Limb (tissue), 2 donors: ENCODE data around the gene REX1BD.
"Not testable (repeated sequence)": the region's sequence is repeated elsewhere in the genome, so short reads cannot be mapped to it uniquely, and the experiment has no call there.

Experiments
- DNase-seq, 2 donors: peaks; one replicate each; pipeline ENCODE4 v3.0.0-alpha.2; 2016; ENCODE audit errors: extremely low spot score in 2 of 2

REX1BD gene

DNA sequence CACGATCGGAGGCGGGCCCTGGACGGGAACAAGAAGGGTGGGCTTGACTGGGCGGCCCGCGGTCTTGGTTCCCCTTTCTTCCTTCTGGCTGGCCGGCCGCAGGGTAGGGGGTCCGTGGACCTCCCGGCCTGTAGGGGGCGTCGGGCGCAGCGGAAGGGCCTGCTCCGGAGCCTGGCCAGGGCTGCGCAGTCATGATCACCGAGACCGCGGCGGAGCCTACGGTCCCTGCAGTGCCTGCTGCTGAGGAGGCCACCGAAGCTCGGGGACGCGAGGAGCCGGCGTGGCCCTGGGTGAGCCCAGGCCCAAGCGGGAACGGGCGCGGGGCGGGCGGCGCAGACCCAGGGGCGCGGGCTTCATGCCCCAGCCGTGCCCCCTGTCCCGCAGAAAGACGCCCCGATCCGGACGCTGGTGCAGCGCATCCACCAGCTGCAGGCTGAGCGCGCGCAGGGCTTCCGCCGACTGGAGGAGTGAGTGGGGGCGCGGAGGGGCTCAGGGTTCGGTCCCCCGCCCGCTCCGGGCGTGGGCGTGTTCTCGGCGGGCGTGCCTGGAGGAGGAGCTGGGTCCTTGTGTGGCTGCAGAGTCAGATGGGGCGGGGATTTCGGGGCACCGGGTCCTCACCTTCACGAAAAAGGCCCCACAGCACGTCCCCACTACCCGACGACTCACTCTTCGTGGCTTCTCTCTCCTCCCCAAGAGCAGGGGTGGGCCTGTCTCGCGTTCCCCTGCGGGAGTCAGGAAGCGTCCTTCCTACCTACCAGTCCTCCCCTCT lies at the start of gene REX1BD:
Gene REX1BD (plus strand): TSS at position 188 of the 769 bp plus-strand sequence. CDS start 4 bp downstream, at position 192.
- DNase-seq: peak; percentile 87 to 92

DNA sequence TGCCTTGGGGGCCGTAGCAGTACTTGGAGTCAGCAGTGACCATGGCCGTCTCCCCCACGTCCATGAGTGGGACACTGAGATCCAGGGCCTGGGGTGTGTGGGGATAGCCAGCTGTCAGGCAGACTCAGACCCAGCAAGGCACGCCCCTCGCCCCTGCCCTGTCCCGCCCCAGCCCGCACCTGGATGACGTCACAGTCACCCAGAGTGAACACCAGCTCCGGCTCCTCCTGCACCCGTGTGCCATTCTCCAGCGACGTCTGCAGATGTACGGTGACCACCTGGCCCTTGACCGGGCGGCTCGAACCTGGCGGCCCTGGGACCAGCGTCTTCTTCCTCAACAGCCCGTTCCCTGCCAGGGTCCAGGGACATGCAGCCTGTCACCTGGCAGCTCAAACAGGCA lies 49.2 kb upstream of the REX1BD start:
- DNase-seq: no peak

DNA sequence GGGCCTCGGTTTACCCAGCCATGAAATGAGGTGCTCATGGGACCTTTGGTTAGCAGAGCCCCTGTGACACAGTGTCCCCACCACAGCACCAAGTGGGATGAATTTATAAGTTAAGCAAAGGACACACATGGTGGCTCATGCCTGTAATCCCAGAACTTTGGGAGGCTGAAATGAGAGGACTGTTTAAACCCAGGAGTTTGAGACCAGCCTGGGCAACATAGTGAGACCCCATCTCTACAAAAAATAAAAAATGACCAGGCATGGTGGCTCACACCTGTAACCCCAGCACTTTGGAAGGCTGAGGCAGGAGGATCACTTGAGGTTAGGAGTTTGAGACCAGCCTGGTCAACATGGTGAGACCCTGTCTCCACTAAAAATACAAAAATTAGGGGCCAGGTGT lies 48.4 kb upstream of the REX1BD start:
- DNase-seq: not testable (repeated sequence)

DNA sequence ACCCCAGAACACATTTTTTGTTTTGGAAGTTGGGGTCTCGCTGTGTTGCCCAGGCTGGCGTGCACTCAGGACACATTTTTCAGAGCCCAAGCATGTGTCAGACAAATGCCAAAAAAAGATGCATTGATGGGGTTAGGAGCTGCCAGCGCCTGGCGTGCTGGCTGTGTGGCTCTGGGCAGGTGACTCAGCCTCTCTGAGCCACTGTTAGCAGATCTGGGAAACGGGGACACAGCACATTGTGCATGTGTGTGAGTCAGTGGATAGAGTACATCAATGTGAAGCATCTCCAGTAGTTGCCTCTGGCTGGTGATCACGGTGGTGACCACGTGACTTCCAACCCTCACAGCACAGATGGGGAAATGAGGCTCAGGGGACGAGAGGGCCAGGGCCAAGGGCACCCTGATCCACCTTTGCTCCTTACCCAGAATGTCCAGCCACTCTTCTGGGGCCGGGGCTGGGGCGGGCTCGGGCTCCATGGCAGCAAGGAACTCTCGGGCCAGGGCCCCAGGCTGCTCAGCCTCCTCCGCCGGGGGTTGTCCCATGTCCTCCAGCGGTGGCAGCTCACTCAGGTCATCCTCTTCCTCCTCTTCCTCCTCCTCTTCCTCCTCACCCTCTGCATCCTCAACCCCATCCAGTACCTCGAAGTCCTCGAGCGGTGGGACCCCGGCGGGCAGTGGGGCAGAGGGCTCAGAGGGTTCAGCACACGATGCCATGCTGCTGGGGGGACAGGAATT lies 47.2 kb upstream of the REX1BD start:
- DNase-seq: no peak

DNA sequence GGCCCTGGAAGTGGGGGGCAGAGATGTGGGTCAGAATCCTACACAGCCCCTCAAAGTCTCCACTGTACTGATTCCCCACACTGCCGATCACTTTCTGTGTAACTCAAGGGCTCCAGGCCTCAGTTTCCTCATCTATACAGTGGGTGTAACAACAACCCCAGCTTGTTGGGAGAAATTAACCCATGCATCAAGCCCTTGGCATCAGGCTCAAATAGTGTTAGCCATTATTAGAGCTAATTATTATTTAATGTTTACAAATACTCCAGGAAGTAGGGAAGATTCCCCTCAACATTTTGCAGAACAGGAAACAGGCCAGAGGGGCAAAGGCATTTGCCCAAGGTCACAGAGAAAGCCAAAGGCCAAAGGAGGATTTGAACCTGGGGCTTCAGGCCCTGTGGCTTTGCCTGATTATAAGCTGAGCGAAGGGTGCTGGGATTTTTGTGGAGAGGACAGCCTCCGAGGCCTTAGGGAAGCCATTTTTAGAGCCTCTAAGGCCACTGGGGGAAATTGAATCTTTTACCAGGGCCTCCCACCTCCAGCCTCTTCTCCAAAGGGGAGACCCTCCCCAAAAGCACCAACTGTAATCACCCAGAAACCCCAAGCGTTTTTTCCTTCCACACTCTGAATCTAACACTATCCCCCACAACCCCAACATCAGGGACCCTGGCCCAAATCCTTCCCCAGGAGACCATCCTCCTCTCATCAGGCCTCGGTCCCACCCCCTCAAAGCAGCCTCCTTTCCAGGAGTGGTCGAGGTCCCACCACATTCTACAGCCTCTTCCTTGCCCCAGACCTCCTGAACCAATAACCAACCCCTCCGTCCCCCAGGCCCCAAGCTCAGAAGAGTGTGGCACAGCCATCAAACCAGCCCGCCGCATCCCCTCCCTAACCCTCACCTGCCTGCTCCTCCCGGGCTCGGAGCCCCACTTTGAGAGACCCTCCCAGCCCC lies 46.3 kb upstream of the REX1BD start:
- no peak for DNase-seq

DNA sequence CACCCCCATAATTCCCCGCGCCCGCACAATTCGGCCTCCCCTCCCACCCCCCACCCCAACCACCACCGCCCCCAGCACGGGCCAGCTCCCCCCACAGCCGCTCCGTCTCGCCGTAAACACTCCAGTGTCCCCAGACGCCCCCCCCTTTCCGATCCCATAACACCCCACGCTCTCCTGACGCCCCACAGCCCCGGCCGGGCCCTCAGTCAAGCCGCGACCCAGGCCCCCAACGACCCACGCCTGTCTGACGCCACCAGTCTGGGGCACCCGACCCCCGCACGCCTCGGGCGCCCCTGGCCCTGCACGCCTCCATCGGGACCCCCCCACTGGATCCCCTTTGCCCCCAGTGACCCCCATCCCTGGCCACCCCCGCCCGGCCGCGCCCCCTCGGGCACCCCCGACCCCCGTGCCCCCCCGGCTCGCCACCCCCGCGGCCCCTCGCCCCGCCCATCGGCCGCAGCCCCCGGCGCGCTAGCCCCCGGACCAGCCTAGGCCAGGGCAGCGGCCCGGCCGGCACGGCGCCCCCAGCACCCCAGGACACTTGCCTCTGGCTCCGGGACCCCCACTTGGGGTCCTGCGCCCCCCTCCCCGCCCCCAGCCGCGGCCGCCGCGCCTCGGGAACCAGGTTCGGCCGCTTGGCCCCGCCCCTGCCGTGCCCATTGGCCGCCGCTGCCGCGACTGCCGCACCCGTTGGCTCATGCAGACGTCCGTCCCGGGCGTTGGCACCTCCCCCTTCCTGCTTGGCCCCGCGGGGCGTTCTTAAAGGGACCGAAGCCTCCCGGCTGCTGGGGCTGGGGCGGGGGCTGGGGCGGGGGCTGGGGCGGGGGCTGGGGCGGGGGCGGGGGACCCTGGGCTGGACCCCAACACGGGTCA lies 45.4 kb upstream of the REX1BD start, which contains the start of gene FKBP8:
Gene FKBP8 (minus strand): TSS at position 633 of the 873 bp plus-strand sequence. CDS start 1,603 bp downstream, outside the sequence.
- peak; percentile 96 to 97 for DNase-seq

DNA sequence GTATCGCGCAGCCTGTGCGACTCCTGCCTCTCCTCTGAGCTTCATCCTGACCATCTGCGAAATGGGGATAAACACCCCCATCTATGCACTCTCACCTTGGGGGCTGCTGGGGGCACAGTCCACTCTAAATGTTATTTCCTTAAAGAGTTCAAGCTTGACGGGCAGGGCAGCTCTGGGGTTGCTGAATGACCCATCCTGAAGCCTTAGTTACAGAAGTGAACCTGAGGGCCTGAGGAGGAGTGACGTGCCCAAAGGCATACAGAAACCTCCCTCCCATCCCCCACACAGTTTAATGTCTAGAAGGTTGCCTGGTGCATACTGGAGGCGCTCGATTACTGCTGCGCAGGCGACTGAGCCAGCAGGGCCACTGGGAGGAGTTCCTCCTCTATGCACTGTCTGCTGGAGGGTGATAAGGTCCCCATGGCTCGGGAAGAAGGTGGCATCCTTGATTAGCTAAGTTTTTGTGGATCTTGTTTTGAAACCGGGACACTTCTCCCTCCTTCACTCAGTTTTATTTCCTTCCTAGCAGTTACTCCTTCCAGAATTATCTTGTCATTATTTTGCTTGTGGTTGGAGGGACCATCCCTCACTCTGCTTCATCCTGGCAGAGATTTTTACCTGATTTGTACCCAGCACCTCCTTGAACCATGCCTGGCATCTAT lies 44.7 kb upstream of the REX1BD start:
- no peak for DNase-seq

DNA sequence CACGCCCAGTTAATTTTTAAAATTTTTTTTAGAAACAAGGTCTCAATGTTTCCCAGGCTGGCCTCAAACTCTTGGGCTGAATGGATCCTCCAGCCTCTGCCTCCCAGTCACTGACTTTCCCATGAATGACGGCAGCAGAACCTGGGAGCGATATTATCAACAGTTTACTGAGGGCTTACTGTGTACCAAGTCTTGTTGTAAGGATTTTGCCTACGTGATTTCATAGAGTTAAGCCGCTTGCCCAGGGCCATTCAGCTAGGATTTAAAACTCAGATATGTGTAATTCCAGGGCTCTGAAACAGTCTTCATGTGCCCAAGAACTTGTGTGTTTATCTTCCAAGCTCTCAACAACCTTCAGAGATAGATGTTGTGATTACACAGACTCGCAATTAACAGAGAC lies 37.0 kb upstream of the REX1BD start:
- no peak for DNase-seq

DNA sequence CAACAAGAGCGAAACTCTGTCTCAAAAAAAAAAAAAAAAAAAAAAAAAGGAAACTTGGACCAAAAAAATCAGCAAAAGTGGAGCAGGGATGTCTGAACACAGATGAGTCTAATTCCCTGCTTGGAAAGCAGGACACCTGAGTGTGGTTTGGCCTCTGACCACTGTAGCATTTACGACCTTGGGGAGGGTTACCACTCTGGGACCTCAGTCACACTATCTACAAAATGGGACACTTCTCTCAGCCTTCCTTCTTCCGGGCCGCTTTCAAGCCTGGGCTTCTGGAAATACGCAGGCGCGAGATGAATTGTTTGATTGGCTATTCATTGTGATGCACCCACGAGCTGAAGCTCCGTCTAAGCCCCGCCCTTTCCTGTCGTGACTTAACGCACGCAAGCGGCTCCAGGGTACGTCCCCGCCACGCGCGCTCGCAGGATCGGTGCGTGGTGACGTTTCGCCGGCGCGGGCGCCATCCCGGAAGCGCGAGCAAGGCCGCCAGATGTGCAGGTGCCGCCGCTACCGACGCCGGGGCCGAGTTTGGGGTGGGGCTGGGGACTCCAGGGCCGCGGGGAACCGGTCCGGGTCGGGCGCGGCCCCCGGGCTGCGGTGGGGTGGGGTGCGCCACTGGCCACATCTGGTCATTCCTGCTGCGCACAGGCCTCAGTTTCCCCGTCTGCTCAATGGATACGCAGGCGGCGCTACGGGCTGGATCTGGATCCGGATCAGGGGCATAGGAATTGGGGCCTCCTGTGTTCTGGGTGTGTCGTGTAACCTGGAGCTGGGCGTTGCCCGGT lies 31.0 kb upstream of the REX1BD start, which contains the start of gene KXD1:
Gene KXD1 (plus strand): TSS at position 460 of the 791 bp plus-strand sequence. CDS start 4,187 bp downstream, outside the sequence.
- peak; percentile 95 to 97 for DNase-seq

DNA sequence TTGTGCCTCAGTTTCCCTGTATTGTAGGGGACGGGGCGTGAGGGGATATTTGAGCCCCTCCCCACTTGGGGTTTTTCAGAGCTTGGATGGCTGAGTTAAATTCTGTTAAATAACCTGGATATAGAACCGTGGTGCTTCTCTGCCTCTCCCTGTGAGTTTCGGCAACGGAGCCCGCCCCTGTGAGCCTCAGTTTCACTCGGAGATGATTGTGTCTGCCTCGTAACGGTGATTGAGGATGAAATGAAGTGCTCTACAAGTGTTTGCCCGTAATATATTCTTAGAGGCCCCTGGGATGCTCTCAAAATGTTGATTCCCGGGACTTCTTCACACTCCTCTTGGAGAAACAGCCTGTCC lies 30.4 kb upstream of the REX1BD start:
- DNase-seq: no peak

DNA sequence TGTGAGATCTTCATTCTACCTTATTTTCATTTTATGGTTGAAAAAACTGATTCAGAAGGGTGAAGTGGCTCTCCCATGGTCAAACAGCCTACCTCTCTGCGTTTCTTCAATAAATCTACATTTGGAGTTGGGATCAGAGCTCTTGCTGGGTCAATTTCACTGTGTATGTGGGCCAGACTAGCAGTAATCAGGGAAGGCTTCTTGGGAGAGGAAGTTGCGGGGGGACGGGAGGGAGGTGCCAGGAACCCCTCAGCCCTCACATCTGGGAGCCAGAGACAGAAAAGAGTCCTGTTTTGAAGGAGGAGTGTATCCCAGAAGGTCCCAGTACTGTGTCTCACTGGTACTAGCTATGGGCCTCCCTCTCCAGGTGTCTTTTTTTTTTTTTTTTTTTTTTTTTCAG lies 30.0 kb upstream of the REX1BD start:
- DNase-seq: no peak

DNA sequence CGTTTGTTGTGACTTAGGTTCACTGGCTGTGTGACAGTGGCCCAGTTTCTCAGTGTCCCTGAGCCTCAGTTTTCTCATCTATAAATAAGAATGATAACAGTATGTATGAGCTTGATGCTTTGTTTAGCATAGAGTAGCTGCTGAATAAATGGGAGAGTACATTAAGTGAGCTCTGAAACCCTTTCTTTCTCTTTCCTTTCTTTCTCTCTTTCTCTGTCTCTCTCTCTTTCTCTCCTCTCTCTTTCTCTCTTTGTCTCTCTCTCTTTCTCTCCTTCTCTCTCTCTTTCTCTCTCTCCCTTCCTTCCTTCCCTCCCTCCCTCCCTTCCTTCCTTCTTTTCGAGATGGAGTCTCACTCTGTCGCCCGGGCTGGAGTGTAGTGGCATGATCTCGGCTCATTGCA lies 28.9 kb upstream of the REX1BD start:
- DNase-seq: no peak

DNA sequence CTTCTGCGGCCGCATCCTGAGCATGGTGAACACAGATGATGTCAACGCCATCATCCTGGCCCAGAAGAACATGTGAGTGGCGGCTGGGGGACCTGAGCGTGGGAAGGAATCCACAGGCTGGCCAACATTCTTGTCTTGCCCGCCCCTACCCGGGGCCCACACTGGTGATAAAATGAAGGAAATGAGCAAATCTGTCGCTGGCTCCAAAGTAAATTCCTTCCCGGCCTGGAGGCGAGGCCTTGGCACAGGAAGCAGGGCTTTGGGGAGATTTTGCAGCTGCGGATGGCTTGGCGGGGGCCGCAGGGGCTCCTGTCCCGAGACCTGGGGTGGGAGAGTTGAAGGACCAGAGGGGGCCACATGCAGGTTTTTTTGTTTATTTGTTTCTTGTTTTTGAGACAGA lies 26.5 kb upstream of the REX1BD start:
- peak in 1 of 2 donors; percentile 25 for DNase-seq

DNA sequence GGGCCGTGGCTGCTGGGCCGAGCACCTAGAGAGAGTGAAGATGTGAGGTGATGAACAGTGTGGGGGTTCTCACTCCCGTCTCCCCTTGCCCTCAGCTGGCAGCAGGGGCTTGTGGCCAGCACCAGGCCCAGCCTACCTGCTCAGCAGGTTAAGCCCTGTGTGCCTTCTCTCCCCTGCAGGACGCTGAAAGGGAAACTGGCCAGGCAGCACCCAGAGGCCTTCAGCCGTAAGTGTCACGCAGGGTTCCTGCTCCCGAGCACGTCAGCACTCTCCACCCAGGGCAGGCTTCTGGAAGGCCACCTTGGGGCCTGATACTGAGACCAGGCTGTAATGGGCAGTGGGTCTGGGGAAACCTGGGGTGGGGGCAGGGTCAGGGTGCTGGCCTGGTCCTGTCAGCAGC lies 21.6 kb upstream of the REX1BD start:
- no peak for DNase-seq

DNA sequence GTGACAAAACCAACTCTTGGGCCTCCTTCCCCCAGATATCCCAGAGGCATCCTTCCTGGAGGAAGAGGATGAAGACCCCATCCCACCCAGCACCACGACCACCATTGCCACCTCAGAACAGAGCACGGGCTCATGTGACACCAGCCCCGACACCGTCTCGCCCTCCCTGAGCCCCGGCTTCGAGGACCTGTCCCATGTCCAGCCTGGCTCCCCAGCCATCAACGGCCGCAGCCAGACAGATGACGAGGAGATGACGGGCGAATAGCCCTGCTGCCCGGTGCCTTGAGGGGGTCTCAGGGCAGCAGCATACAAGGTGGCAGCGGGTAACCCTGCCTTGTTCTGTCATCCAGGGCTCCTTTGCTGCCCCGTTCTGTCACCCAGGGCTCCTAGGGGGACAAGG lies 20.2 kb upstream of the REX1BD start:
- no peak for DNase-seq

DNA sequence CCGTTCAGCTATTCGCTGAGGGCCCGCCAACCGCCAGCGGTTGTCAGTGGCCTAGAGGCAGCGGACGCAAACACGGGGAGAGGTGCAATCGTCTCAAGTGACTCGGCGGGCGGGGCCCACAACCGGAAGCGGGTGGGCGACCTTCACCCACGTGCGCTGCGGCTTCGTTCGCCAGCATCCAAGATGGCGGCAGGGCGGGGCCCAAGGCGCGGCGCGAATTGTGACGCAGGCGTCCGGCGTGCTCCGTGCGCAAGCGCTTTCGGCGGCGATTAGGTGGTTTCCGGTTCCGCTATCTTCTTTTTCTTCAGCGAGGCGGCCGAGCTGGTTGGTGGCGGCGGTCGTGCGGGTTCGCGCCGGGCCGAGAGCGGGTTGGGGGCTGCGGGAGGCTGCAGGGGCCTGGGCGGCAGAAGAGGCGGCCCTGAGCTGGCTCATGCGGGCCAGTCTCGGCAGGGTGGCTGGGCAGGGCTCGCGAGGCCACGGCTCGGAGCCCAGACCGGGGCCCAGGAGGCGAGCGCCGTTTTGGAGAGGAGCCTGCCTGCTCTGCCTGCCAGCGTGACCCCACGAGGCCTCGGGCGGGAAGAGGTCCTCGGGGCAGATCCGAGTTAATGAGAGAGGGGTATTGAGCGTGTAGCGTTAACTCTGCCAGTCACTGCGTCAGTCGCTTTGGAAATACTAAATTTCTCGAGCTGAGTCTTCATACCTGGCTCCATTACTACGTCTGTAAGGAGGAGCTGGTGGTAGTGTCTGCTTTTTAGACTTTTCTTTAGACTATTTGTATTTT lies 16.8 kb upstream of the REX1BD start, which contains the start of gene UBA52:
Gene UBA52 (plus strand): TSS at position 294 of the 781 bp plus-strand sequence. CDS start 1,444 bp downstream, outside the sequence.
- peak; percentile 96 to 99 for DNase-seq

DNA sequence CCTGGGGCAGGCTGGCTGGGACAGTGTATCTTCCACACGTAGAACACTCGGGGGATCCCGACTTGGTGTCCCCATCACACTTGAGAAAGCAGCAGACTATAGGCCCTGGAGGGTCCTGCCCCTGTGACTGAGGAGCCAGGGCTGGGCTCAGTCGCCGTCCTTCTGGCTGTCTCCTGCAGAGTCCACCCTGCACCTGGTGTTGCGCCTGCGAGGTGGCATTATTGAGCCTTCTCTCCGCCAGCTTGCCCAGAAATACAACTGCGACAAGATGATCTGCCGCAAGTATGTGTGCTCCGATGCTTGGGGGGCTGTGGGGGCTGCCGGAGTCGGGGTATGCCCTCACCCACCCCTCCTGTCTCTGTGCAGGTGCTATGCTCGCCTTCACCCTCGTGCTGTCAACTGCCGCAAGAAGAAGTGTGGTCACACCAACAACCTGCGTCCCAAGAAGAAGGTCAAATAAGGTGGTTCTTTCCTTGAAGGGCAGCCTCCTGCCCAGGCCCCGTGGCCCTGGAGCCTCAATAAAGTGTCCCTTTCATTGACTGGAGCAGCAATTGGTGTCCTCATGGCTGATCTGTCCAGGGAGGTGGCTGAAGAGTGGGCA lies 13.8 kb upstream of the REX1BD start:
- DNase-seq: no peak

DNA sequence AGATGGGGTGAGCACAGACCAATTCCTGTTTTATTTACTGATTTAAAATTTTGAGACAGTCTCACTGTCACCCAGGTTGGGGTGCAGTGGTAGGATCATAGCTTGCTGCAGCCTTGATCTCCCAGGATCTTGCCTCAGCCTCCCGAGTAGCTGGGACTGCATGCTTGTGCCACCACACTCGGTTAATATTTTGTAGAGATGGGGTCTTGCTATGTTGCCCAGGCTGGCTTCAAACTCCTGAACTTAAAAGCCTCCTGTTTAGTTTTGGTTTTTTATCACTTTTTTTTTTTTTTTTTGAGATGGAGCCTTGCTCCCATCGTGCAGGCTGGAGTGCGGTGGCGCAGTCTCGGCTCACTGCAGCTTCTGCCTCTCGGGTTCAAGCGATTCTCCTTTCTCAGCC lies 12.2 kb upstream of the REX1BD start:
- no peak for DNase-seq
